ENCODE results near the gene UIMC1.

- TF ChIP-seq CTCF (IDR thresholded peaks at IDR 0.05), result no peak
- no peak for TF ChIP-seq EP300 (IDR thresholded peaks at IDR 0.05; ENCODE audit: borderline replicate concordance in 1 of 2, low read depth in 1 of 2, low read length in 1 of 2)
Observed at GRCh38 chr5:176943816-176944215, 62.8 kb downstream of the UIMC1 start.
